Lung (tissue), 12 donors: ENCODE results near the gene ACSF3. TPM values are rescaled to one million over a fixed set of nuclear protein-coding genes. Genes with fewer than 3 reads are reported as not detected.

Experiments
- ATAC-seq: fragments of 200-7000 bp; cut with Tn5 transposase; one replicate; pipeline ENCODE4 v1.9.1; 2020; ENCODE audit warnings: moderate number of reproducible peaks; ENCODE audit not compliant: insufficient read depth, low FRiP score
- DNase-seq, 3 donors: peaks; one replicate each; pipeline ENCODE4 v3.0.0-alpha.2; 2013 to 2017
- H3K27ac ChIP-seq, 2 donors: one replicate each; pipeline ENCODE4 v1.5.1; 2013; ENCODE audit warnings: mild to moderate bottlenecking in 2 of 2, moderate library complexity in 2 of 2, control low read depth in 1 of 2, inconsistent platforms in 1 of 2, low read depth in 1 of 2, low read length in 1 of 2
- H3K27me3 ChIP-seq, 3 donors: one replicate each; pipeline ENCODE4 v1.5.1; 2013; ENCODE audit warnings: low read length in 2 of 3; ENCODE audit not compliant: control insufficient read depth in 3 of 3, insufficient read depth in 3 of 3
- H3K36me3 ChIP-seq, 4 donors: one replicate each; pipeline ENCODE4 v1.5.1; 2013; ENCODE audit warnings: low read length in 4 of 4, mild to moderate bottlenecking in 1 of 4, moderate library complexity in 1 of 4; ENCODE audit not compliant: control insufficient read depth in 4 of 4, insufficient read depth in 4 of 4
- H3K4me1 ChIP-seq, 5 donors: one replicate each; pipeline ENCODE4 v1.5.1; 2013; ENCODE audit warnings: low read length in 5 of 5, mild to moderate bottlenecking in 2 of 5, moderate library complexity in 1 of 5; ENCODE audit not compliant: control insufficient read depth in 5 of 5, insufficient read depth in 5 of 5
- H3K4me3 ChIP-seq: one replicate; pipeline ENCODE4 v1.5.1; 2013; ENCODE audit warnings: mild to moderate bottlenecking, control low read depth, moderate library complexity
- H3K9ac ChIP-seq, 2 donors: one replicate each; pipeline ENCODE4 v1.5.1; 2013; ENCODE audit warnings: low read length in 2 of 2, control low read depth in 1 of 2; ENCODE audit not compliant: insufficient read depth in 1 of 2
- H3K9me3 ChIP-seq, 4 donors: one replicate each; pipeline ENCODE4 v1.5.1; 2013; ENCODE audit warnings: low read length in 3 of 4, mild to moderate bottlenecking in 1 of 4, moderate library complexity in 1 of 4; ENCODE audit not compliant: control insufficient read depth in 4 of 4, insufficient read depth in 3 of 4
- CTCF ChIP-seq: IDR thresholded peaks from 2 replicates; pipeline ENCODE4 v1.5.1; 2012; ENCODE audit warnings: mild to moderate bottlenecking; ENCODE audit errors: control extremely low read depth, extremely low read depth
- WGBS, 2 donors: extraction: QIAGEN DNeasy Blood & Tissue Kit; methylation state at CpG; one replicate each; pipeline ENCODE4 v1.1.7; 2013; 5-methylcytosine and 5-hydroxymethylcytosine counted together
- polyA plus RNA-seq, 2 donors: library from polyadenylated mRNA; stranded (reverse); fragments of 200-250 nt; gene quantifications; one replicate each; pipeline ENCODE4 v1.2.1, GENCODE V29; 2013
- total RNA-seq, 2 donors: library from RNA; depleted of rRNA in 1 of 2; stranded (reverse); fragments of >200 nt in 1 of 2; gene quantifications; one replicate each; pipeline ENCODE4 v1.2.1, GENCODE V29; 2014 to 2021
- donor health status: control.
- donor health status: control.
- donor health status: Bipolar disorder and iron deficiency.
- donor health status: healthy.
- donor health status: DM: yes; HTN: yes; CAD: no.

ACSF3 gene
- total and polyA plus RNA-seq, 4 donors = 17.4 to 33.6 (median 31.2) TPM

GRCh38 chr16:89054261-89054661, 39.4 kb upstream of the ACSF3 start:
- Histone ChIP-seq H3K4me1 (peaks cover 0 to 17% (median 0%) of the 10 kb centered on the region in 5 donors), H3K27me3 (peaks cover 0 to 9% (median 8%) of the 10 kb centered on the region in 3 donors), H3K9me3 (peaks cover 0 to 5% (median 0%) of the 10 kb centered on the region in 4 donors), H3K36me3 (no peaks in the 10 kb centered on the region), H3K27ac (no peak overlapping the region), H3K4me3 (no peak overlapping the region), H3K9ac (no peak overlapping the region)
- ATAC-seq (no peak), DNase-seq (no peak)
- no peak for TF ChIP-seq CTCF
- WGBS, 2 donors = 74 to 80% methylated on average over 15 of the region's 15 CpGs

- no peak overlapping the region for H3K27ac ChIP-seq
- peaks cover 0 to 5% (median 0%) of the 10 kb centered on the region in 4 donors for H3K9me3 ChIP-seq
- H3K9ac ChIP-seq = no peak overlapping the region
- 78 to 93% methylated on average over 11 of the region's 11 CpGs for WGBS, 2 donors
- no peak overlapping the region for H3K4me3 ChIP-seq
- H3K27me3 ChIP-seq = peaks cover 0 to 7% (median 4%) of the 10 kb centered on the region in 3 donors
- no peak for TF ChIP-seq CTCF
- DNase-seq (no peak), ATAC-seq (no peak)
- peaks cover 0 to 13% (median 0%) of the 10 kb centered on the region in 5 donors for H3K4me1 ChIP-seq
- H3K36me3 ChIP-seq = no peaks in the 10 kb centered on the region
Measured at GRCh38 chr16:89054714-89055113, 38.9 kb upstream of the ACSF3 start.

- peaks cover 0 to 7% (median 0%) of the 10 kb centered on the region in 3 donors for H3K27me3 ChIP-seq
- 80 to 94% methylated on average over 14 to 15 of the region's 15 CpGs for WGBS, 2 donors
- no peak overlapping the region for H3K9ac ChIP-seq
- peaks cover 0 to 5% (median 0%) of the 10 kb centered on the region in 4 donors for H3K9me3 ChIP-seq
- ATAC-seq (no peak), DNase-seq (no peak)
- H3K4me3 ChIP-seq = no peak overlapping the region
- no peak overlapping the region for H3K27ac ChIP-seq
- H3K36me3 ChIP-seq = no peaks in the 10 kb centered on the region
- peaks cover 0 to 10% (median 0%) of the 10 kb centered on the region in 5 donors for H3K4me1 ChIP-seq
- TF ChIP-seq CTCF = no peak
Measured at GRCh38 chr16:89055313-89055712, 38.3 kb upstream of the ACSF3 start.

- TF ChIP-seq CTCF = no peak
Measured at GRCh38 chr16:89055894-89056555, 37.6 kb upstream of the ACSF3 start.

More at GRCh38 chr16:89055894-89056555, 37.6 kb upstream of the ACSF3 start:
- Histone ChIP-seq H3K4me3 (no peak overlapping the region), H3K27me3 (peaks cover 0 to 7% (median 0%) of the 10 kb centered on the region in 3 donors), H3K27ac (no peak overlapping the region), H3K4me1 (peaks cover 0 to 10% (median 0%) of the 10 kb centered on the region in 5 donors), H3K9ac (no peak overlapping the region), H3K36me3 (no peaks in the 10 kb centered on the region), H3K9me3 (peaks cover 0 to 5% (median 0%) of the 10 kb centered on the region in 4 donors)
- no peak for DNase-seq
- no peak for ATAC-seq
- WGBS, 2 donors = 86 to 90% methylated on average over 25 of the region's 25 CpGs
